Parathyroid adenoma (tissue), 2 donors: ENCODE data around the gene ZNF503.
A peak's percentile ranks its signal among the peaks of the same experiment; 100 is the strongest.

ENCODE experiments used
- H2AFZ ChIP-seq: fragments of 300-600 bp; sonication (generic); one replicate; pipeline ENCODE4 v1.7.0; 2017; ENCODE audit warnings: antibody characterized with exemption, mild to moderate bottlenecking
- H3K27ac ChIP-seq: fragments of 300-600 bp; sonication (generic); one replicate; pipeline ENCODE4 v1.7.0; 2017
- H3K27me3 ChIP-seq: fragments of 300-600 bp; sonication (generic); one replicate; pipeline ENCODE4 v1.7.0; 2017; ENCODE audit warnings: low read length; ENCODE audit not compliant: control insufficient read depth, insufficient read depth
- H3K36me3 ChIP-seq: fragments of 300-600 bp; sonication (generic); one replicate; pipeline ENCODE4 v1.7.0; 2017; ENCODE audit warnings: low read length; ENCODE audit not compliant: control insufficient read depth, insufficient read depth
- H3K4me1 ChIP-seq: fragments of 300-600 bp; sonication (generic); one replicate; pipeline ENCODE4 v1.7.0; 2017; ENCODE audit warnings: control low read depth
- H3K4me2 ChIP-seq: fragments of 300-600 bp; sonication (generic); one replicate; pipeline ENCODE4 v1.7.0; 2017; ENCODE audit warnings: low read length
- H3K4me3 ChIP-seq: fragments of 300-600 bp; sonication (generic); one replicate; pipeline ENCODE4 v1.7.0; 2017; ENCODE audit warnings: low read depth, low read length
- H3K79me2 ChIP-seq: fragments of 300-600 bp; sonication (generic); one replicate; pipeline ENCODE4 v1.7.0; 2017; ENCODE audit warnings: control low read depth
- H3K9ac ChIP-seq: fragments of 300-600 bp; sonication (generic); one replicate; pipeline ENCODE4 v1.7.0; 2017; ENCODE audit warnings: mild to moderate bottlenecking
- H3K9me3 ChIP-seq: fragments of 300-600 bp; sonication (generic); one replicate; pipeline ENCODE4 v1.7.0; 2017; ENCODE audit warnings: low read length; ENCODE audit not compliant: control insufficient read depth
- CTCF ChIP-seq: fragments of 300-600 bp; sonication (generic); IDR thresholded peaks from one replicate; pipeline ENCODE4 v1.7.0; 2017; ENCODE audit warnings: antibody characterized with exemption, mild to moderate bottlenecking
- donor health status: primary hyperparathyroidism.

ZNF503 gene

GRCh38 chr10:75417522-75417927, 16.0 kb upstream of the ZNF503 start:
- Histone ChIP-seq H3K27ac (no peak overlapping the region), H3K27me3 (no peaks in the 10 kb centered on the region), H3K9me3 (no peaks in the 10 kb centered on the region), H2AFZ (no peak overlapping the region), H3K36me3 (no peaks in the 10 kb centered on the region), H3K4me1 (no peaks in the 10 kb centered on the region), H3K9ac (no peak overlapping the region), H3K4me2 (no peak overlapping the region), H3K4me3 (no peak overlapping the region), H3K79me2 (no peaks in the 10 kb centered on the region)
- TF ChIP-seq CTCF, result no peak

- Histone ChIP-seq H3K4me3 (no peak overlapping the region), H3K9ac (no peak overlapping the region), H3K27me3 (no peaks in the 10 kb centered on the region), H3K36me3 (no peaks in the 10 kb centered on the region), H3K27ac (no peak overlapping the region), H3K4me1 (no peaks in the 10 kb centered on the region), H3K79me2 (no peaks in the 10 kb centered on the region), H2AFZ (no peak overlapping the region), H3K4me2 (no peak overlapping the region), H3K9me3 (no peaks in the 10 kb centered on the region)
- TF ChIP-seq CTCF, result no peak
These were observed 13.0 kb upstream of the ZNF503 start for GRCh38 chr10:75414527-75414926.

GRCh38 chr10:75410132-75411005, 8.8 kb upstream of the ZNF503 start:
- no peaks in the 10 kb centered on the region for H3K27me3 ChIP-seq
- TF ChIP-seq CTCF, result no peak
- peak overlapping the region; percentile 85 for H3K4me3 ChIP-seq
- H3K79me2 ChIP-seq, result no peaks in the 10 kb centered on the region
- peak overlapping the region; percentile 91 for H3K4me2 ChIP-seq
- no peaks in the 10 kb centered on the region for H3K4me1 ChIP-seq
- peak overlapping the region; percentile 58 for H2AFZ ChIP-seq
- H3K36me3 ChIP-seq, result no peaks in the 10 kb centered on the region
- no peak overlapping the region for H3K9ac ChIP-seq
- H3K9me3 ChIP-seq, result no peaks in the 10 kb centered on the region
- H3K27ac ChIP-seq, result no peak overlapping the region

GRCh38 chr10:75408911-75409885, 7.6 kb upstream of the ZNF503 start:
- Histone ChIP-seq H3K4me3 (peak overlapping the region; percentile 85), H3K4me1 (no peaks in the 10 kb centered on the region), H3K79me2 (no peaks in the 10 kb centered on the region), H3K36me3 (no peaks in the 10 kb centered on the region), H3K9me3 (no peaks in the 10 kb centered on the region), H3K27me3 (no peaks in the 10 kb centered on the region), H3K9ac (no peak overlapping the region), H2AFZ (peak overlapping the region; percentile 92), H3K27ac (peak overlapping the region; percentile 53), H3K4me2 (peak overlapping the region; percentile 91)
- no peak for TF ChIP-seq CTCF
